Measurements from ENCODE around the gene SENP7.

- TF ChIP-seq, protein P1, sequence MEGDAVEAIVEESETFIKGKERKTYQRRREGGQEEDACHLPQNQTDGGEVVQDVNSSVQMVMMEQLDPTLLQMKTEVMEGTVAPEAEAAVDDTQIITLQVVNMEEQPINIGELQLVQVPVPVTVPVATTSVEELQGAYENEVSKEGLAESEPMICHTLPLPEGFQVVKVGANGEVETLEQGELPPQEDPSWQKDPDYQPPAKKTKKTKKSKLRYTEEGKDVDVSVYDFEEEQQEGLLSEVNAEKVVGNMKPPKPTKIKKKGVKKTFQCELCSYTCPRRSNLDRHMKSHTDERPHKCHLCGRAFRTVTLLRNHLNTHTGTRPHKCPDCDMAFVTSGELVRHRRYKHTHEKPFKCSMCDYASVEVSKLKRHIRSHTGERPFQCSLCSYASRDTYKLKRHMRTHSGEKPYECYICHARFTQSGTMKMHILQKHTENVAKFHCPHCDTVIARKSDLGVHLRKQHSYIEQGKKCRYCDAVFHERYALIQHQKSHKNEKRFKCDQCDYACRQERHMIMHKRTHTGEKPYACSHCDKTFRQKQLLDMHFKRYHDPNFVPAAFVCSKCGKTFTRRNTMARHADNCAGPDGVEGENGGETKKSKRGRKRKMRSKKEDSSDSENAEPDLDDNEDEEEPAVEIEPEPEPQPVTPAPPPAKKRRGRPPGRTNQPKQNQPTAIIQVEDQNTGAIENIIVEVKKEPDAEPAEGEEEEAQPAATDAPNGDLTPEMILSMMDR (IDR thresholded peaks at IDR 0.05; ENCODE audit: poor library complexity, severe bottlenecking) = no peak
- peak; percentile 94 for TF ChIP-seq POLR2AphosphoS5 (IDR thresholded peaks at IDR 0.05)
- TF ChIP-seq EZH2 (IDR thresholded peaks at IDR 0.05; ENCODE audit: borderline replicate concordance, insufficient read depth, low read length, poor library complexity, severe bottlenecking) = no peak
- no peak for TF ChIP-seq TAF1 (IDR thresholded peaks at IDR 0.05; ENCODE audit: low read depth)
Measured at GRCh38 chr3:101561630-101562328, 48.8 kb upstream of the SENP7 start, which contains the start of gene TRMT10C.

All from neural cell (in vitro differentiated cells).